Measurements from ENCODE around the gene C15orf62.

C15orf62 gene

DNA sequence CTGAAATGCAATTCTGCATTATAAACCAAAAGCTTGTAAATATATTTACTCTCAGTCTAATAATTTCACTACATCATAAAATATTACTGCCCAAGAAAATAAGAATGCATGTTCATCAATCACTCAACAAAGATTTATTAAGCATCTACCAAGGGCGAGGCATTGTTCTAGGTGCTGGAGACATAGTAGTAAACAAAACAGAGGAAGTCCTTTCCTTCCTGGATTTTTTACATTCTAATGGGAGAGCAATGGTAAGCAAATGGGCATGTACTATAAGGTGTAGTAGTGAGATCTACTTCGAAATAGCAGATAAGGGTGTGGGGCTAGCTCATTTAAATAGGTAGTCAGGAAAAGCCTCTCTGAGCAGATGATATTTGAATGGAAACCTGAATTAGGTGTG, 26.3 kb downstream of the C15orf62 start:
- Histone ChIP-seq H3K4me3 (ENCODE audit: low read depth, low read length) (no peak overlapping the region), H3K27ac (ENCODE audit: extremely low read depth, low read depth, low read length) (no peak overlapping the region), H3K9me3 (ENCODE audit: control insufficient read depth, insufficient read depth, low read depth, low read length) (no peaks in the 10 kb centered on the region), H3K36me3 (ENCODE audit: control insufficient read depth in 2 of 2, insufficient read depth in 1 of 2, low read length in 2 of 2) (peaks cover 0 to 2% of the 10 kb centered on the region in 2 experiments; a peak in 2 of 3 replicates), H3K4me1 (ENCODE audit: control insufficient read depth, insufficient read depth, low read length) (no peaks in the 10 kb centered on the region; the same call in 1 of the 2 replicates)
- ChIA-PET POLR2A (no interaction called here), CTCF (interaction anchor here (0.6 to 1.2 kb wide), 3 partner anchors 28 to 528 kb away, joined by 3 read pairs; no protein-coding TSS in a partner anchor)
- TF ChIP-seq HOXD13 (CRISPR knock-in tag; IDR thresholded peaks at IDR 0.05; ENCODE audit: borderline replicate concordance), result no peak
- no peak for TF ChIP-seq ZBTB48 (tag by site-specific recombination; IDR thresholded peaks at IDR 0.05)
- TF ChIP-seq, protein P1, sequence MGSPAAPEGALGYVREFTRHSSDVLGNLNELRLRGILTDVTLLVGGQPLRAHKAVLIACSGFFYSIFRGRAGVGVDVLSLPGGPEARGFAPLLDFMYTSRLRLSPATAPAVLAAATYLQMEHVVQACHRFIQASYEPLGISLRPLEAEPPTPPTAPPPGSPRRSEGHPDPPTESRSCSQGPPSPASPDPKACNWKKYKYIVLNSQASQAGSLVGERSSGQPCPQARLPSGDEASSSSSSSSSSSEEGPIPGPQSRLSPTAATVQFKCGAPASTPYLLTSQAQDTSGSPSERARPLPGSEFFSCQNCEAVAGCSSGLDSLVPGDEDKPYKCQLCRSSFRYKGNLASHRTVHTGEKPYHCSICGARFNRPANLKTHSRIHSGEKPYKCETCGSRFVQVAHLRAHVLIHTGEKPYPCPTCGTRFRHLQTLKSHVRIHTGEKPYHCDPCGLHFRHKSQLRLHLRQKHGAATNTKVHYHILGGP (tag by site-specific recombination; IDR thresholded peaks at IDR 0.05), result no peak
- TF ChIP-seq ZNF664 (tag by site-specific recombination; IDR thresholded peaks at IDR 0.05), result no peak
- TF ChIP-seq ZNF776 (tag by site-specific recombination; IDR thresholded peaks at IDR 0.05; ENCODE audit: borderline replicate concordance), result no peak
- TF ChIP-seq ZXDB (tag by site-specific recombination; IDR thresholded peaks at IDR 0.05), result no peak
- no peak for TF ChIP-seq ZNF555 (tag by site-specific recombination; conservative IDR thresholded peaks at IDR 0.05)
- TF ChIP-seq, protein P2, sequence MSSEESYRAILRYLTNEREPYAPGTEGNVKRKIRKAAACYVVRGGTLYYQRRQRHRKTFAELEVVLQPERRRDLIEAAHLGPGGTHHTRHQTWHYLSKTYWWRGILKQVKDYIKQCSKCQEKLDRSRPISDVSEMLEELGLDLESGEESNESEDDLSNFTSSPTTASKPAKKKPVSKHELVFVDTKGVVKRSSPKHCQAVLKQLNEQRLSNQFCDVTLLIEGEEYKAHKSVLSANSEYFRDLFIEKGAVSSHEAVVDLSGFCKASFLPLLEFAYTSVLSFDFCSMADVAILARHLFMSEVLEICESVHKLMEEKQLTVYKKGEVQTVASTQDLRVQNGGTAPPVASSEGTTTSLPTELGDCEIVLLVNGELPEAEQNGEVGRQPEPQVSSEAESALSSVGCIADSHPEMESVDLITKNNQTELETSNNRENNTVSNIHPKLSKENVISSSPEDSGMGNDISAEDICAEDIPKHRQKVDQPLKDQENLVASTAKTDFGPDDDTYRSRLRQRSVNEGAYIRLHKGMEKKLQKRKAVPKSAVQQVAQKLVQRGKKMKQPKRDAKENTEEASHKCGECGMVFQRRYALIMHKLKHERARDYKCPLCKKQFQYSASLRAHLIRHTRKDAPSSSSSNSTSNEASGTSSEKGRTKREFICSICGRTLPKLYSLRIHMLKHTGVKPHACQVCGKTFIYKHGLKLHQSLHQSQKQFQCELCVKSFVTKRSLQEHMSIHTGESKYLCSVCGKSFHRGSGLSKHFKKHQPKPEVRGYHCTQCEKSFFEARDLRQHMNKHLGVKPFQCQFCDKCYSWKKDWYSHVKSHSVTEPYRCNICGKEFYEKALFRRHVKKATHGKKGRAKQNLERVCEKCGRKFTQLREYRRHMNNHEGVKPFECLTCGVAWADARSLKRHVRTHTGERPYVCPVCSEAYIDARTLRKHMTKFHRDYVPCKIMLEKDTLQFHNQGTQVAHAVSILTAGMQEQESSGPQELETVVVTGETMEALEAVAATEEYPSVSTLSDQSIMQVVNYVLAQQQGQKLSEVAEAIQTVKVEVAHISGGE (tag by site-specific recombination; conservative IDR thresholded peaks at IDR 0.05; ENCODE audit: low read depth), result no peak
- TF ChIP-seq, protein P3, sequence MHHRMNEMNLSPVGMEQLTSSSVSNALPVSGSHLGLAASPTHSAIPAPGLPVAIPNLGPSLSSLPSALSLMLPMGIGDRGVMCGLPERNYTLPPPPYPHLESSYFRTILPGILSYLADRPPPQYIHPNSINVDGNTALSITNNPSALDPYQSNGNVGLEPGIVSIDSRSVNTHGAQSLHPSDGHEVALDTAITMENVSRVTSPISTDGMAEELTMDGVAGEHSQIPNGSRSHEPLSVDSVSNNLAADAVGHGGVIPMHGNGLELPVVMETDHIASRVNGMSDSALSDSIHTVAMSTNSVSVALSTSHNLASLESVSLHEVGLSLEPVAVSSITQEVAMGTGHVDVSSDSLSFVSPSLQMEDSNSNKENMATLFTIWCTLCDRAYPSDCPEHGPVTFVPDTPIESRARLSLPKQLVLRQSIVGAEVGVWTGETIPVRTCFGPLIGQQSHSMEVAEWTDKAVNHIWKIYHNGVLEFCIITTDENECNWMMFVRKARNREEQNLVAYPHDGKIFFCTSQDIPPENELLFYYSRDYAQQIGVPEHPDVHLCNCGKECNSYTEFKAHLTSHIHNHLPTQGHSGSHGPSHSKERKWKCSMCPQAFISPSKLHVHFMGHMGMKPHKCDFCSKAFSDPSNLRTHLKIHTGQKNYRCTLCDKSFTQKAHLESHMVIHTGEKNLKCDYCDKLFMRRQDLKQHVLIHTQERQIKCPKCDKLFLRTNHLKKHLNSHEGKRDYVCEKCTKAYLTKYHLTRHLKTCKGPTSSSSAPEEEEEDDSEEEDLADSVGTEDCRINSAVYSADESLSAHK (tag by site-specific recombination; IDR thresholded peaks at IDR 0.05), result no peak
- TF ChIP-seq FEZF1 (tag by site-specific recombination; IDR thresholded peaks at IDR 0.05), result no peak
- no peak for TF ChIP-seq ZNF169 (tag by site-specific recombination; IDR thresholded peaks at IDR 0.05)
- TF ChIP-seq KLF9 (tag by site-specific recombination; IDR thresholded peaks at IDR 0.05; ENCODE audit: low read depth), result no peak
- TF ChIP-seq ZNF623 (tag by site-specific recombination; IDR thresholded peaks at IDR 0.05), result no peak
- TF ChIP-seq ZNF585B (tag by site-specific recombination; IDR thresholded peaks at IDR 0.05), result no peak
- no peak for TF ChIP-seq ZNF114 (tag by site-specific recombination; IDR thresholded peaks at IDR 0.05)
- no peak for TF ChIP-seq KLF7 (tag by site-specific recombination; IDR thresholded peaks at IDR 0.05; ENCODE audit: borderline replicate concordance)
- no peak for TF ChIP-seq SP2 (tag by site-specific recombination; IDR thresholded peaks at IDR 0.05)
- no peak for TF ChIP-seq SCRT2 (tag by site-specific recombination; IDR thresholded peaks at IDR 0.05)
- TF ChIP-seq SP3 (tag by site-specific recombination; IDR thresholded peaks at IDR 0.05), result no peak
- no peak for TF ChIP-seq ZNF791 (tag by site-specific recombination; IDR thresholded peaks at IDR 0.05)

DNA sequence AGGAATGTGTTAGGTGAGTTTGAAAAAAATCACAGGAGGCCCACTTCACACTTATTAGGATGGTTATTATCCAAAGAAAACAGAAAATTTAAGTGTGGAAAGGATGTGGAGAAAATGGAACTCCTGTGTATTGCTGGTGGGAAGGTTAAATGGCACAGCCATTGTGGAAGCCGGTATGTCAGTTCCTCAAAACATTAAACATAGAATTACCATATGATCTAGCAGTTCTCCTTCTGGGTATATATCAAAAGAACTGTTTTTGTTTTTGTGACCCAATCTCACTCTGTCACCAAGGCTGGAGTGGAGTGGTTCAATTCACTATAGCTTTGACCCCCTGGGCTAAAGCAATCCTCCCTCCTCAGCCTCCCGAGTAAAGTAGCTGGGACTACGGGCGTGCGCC, 26.7 kb downstream of the C15orf62 start:
- H3K9me3 ChIP-seq (ENCODE audit: control insufficient read depth, insufficient read depth, low read depth, low read length), result no peaks in the 10 kb centered on the region
- H3K36me3 ChIP-seq (ENCODE audit: control insufficient read depth in 2 of 2, insufficient read depth in 1 of 2, low read length in 2 of 2), result peaks cover 0 to 2% of the 10 kb centered on the region in 2 experiments; a peak in 2 of 3 replicates
- no peaks in the 10 kb centered on the region; the same call in 1 of the 2 replicates for H3K4me1 ChIP-seq (ENCODE audit: control insufficient read depth, insufficient read depth, low read length)
- H3K27ac ChIP-seq (ENCODE audit: extremely low read depth, low read depth, low read length), result no peak overlapping the region
- ChIA-PET POLR2A (no interaction called here), CTCF (interaction anchor here (0.6 to 1.2 kb wide), 5 partner anchors 28 to 737 kb away, joined by 3 read pairs; no protein-coding TSS in a partner anchor)
- H3K4me3 ChIP-seq (ENCODE audit: low read depth, low read length), result no peak overlapping the region
- TF ChIP-seq ZNF221 (tag by site-specific recombination; IDR thresholded peaks at IDR 0.05; ENCODE audit: borderline replicate concordance) (no peak), ZNF48 (tag by site-specific recombination; IDR thresholded peaks at IDR 0.05) (no peak), ZNF571 (tag by site-specific recombination; IDR thresholded peaks at IDR 0.05) (no peak), IKZF3 (tag by site-specific recombination; IDR thresholded peaks at IDR 0.05) (no peak), ZNF843 (tag by site-specific recombination; IDR thresholded peaks at IDR 0.05) (no peak), ZNF404 (tag by site-specific recombination; IDR thresholded peaks at IDR 0.05) (no peak)
- TF ChIP-seq, protein P4, sequence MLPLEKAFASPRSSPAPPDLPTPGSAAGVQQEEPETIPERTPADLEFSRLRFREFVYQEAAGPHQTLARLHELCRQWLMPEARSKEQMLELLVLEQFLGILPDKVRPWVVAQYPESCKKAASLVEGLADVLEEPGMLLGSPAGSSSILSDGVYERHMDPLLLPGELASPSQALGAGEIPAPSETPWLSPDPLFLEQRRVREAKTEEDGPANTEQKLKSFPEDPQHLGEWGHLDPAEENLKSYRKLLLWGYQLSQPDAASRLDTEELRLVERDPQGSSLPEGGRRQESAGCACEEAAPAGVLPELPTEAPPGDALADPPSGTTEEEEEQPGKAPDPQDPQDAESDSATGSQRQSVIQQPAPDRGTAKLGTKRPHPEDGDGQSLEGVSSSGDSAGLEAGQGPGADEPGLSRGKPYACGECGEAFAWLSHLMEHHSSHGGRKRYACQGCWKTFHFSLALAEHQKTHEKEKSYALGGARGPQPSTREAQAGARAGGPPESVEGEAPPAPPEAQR (tag by site-specific recombination; IDR thresholded peaks at IDR 0.05), result no peak
- TF ChIP-seq, protein P5, sequence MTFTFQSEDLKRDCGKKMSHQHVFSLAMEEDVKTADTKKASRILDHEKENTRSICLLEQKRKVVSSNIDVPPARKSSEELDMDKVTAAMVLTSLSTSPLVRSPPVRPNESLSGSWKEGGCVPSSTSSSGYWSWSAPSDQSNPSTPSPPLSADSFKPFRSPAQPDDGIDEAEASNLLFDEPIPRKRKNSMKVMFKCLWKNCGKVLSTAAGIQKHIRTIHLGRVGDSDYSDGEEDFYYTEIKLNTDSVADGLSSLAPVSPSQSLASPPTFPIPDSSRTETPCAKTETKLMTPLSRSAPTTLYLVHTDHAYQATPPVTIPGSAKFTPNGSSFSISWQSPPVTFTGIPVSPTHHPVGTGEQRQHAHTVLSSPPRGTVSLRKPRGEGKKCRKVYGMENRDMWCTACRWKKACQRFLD (tag by site-specific recombination; IDR thresholded peaks at IDR 0.05), result no peak

Data from HEK293 (cell line).